DND-41 (cell line): ENCODE data around the gene SULT1E1.

Source experiments
- ATAC-seq: fragments of 200-7000 bp; cut with Tn5 transposase; 3 replicates; pipeline ENCODE4 v1.9.1; 2021; ENCODE audit warnings: low read depth; ENCODE audit not compliant: insufficient read depth
- DNase-seq: peaks from one replicate; pipeline ENCODE4 v3.0.0-alpha.2; 2020
- H2AFZ ChIP-seq: 2 replicates; pipeline ENCODE4 v1.6.0; 2012; ENCODE audit warnings: low read depth, low read length
- H3K27ac ChIP-seq: 2 replicates; pipeline ENCODE4 v1.5.1; 2012; ENCODE audit warnings: low read length, inconsistent platforms
- H3K27me3 ChIP-seq: fragments of 200-600 bp; sonication (generic); 2 replicates; pipeline ENCODE4 v1.6.0; 2012; ENCODE audit warnings: low read length, mild to moderate bottlenecking, inconsistent platforms; ENCODE audit not compliant: insufficient read depth, poor library complexity
- H3K36me3 ChIP-seq: 2 replicates; pipeline ENCODE4 v1.5.1; 2012; ENCODE audit warnings: low read length, inconsistent platforms; ENCODE audit not compliant: insufficient read depth
- H3K4me1 ChIP-seq: 2 replicates; pipeline ENCODE4 v1.5.1; 2012; ENCODE audit warnings: mild to moderate bottlenecking, low read length; ENCODE audit not compliant: insufficient read depth
- H3K4me2 ChIP-seq: 2 replicates; pipeline ENCODE4 v1.6.0; 2012; ENCODE audit warnings: mild to moderate bottlenecking, moderate library complexity, low read length, inconsistent platforms; ENCODE audit not compliant: insufficient read depth
- H3K4me3 ChIP-seq, 2 experiments: fragments of 200-600 bp in 1 of 2; shearing (Covaris generic) in 1 of 2; 2 replicates each; pipeline ENCODE4 v1.5.1; 2012 to 2016; ENCODE audit warnings: inconsistent platforms in 2 of 2, low read length in 2 of 2, mild to moderate bottlenecking in 2 of 2, low read depth in 1 of 2, moderate library complexity in 1 of 2
- H3K79me2 ChIP-seq: 2 replicates; pipeline ENCODE4 v1.6.0; 2012; ENCODE audit warnings: low read length, inconsistent platforms; ENCODE audit not compliant: insufficient read depth
- H3K9ac ChIP-seq: 2 replicates; pipeline ENCODE4 v1.6.0; 2012; ENCODE audit warnings: low read depth, mild to moderate bottlenecking, inconsistent platforms, low read length, moderate library complexity
- H3K9me3 ChIP-seq: 2 replicates; pipeline ENCODE4 v1.5.1; 2012; ENCODE audit warnings: low read length, moderate library complexity, mild to moderate bottlenecking, inconsistent platforms; ENCODE audit not compliant: insufficient read depth, severe bottlenecking
- H4K20me1 ChIP-seq: 2 replicates; pipeline ENCODE4 v1.6.0; 2012; ENCODE audit warnings: low read length; ENCODE audit not compliant: insufficient read depth
- CTCF ChIP-seq: IDR thresholded peaks from 2 replicates; pipeline ENCODE4 v1.5.1; 2012; ENCODE audit warnings: borderline replicate concordance, low read length, moderate library complexity, mild to moderate bottlenecking; ENCODE audit not compliant: poor library complexity, severe bottlenecking; ENCODE audit errors: extremely low read depth
- EZH2 ChIP-seq: IDR thresholded peaks from 3 replicates; pipeline ENCODE4 v1.6.1; 2012; ENCODE audit warnings: borderline replicate concordance, low read depth, mild to moderate bottlenecking, moderate library complexity, low read length, inconsistent platforms; ENCODE audit not compliant: severe bottlenecking

SULT1E1 gene

GRCh38 chr4:69896530-69897116 is 36.7 kb upstream of the SULT1E1 start:
- H3K4me2 ChIP-seq = no peak overlapping the region
- no peak overlapping the region for H3K4me3 ChIP-seq
- H3K9ac ChIP-seq = no peak overlapping the region
- no peaks in the 10 kb centered on the region for H3K36me3 ChIP-seq
- ATAC-seq (no peak), DNase-seq (no peak)
- no peak overlapping the region for H2AFZ ChIP-seq
- no peaks in the 10 kb centered on the region for H3K79me2 ChIP-seq
- TF ChIP-seq EZH2 = no peak
- TF ChIP-seq CTCF = peak; percentile 11
- H3K27me3 ChIP-seq = no peaks in the 10 kb centered on the region
- no peaks in the 10 kb centered on the region for H3K9me3 ChIP-seq
- H3K4me1 ChIP-seq = no peaks in the 10 kb centered on the region
- no peak overlapping the region for H3K27ac ChIP-seq
- H4K20me1 ChIP-seq = no peaks in the 10 kb centered on the region

DNA sequence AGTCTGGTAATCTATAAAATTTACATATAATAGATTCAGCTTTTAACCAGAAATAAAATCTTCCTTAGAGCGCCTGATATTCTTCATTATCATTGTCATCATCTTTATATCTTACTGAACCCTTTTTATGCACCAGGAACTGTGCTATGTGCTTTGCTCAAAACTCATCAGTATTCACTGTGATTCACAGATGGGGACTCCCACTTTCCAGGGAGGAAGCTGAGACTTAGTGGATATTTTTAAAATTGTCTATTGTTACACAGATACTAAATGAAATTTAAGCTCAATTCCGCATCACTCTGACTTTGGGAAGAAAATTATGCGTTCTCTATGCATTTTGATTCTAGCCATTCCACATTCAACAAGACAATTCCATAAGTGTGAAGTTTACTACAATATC is 34.8 kb upstream of the SULT1E1 start:
- no peak for DNase-seq
- no peak overlapping the region for H2AFZ ChIP-seq

GRCh38 chr4:69894186-69894585 is 34.2 kb upstream of the SULT1E1 start:
- Histone ChIP-seq H3K4me3 (no peak overlapping the region), H3K9me3 (no peaks in the 10 kb centered on the region), H3K9ac (no peak overlapping the region), H3K4me2 (no peak overlapping the region), H2AFZ (no peak overlapping the region), H3K36me3 (no peaks in the 10 kb centered on the region), H3K27me3 (no peaks in the 10 kb centered on the region), H3K79me2 (no peaks in the 10 kb centered on the region), H4K20me1 (no peaks in the 10 kb centered on the region), H3K4me1 (no peaks in the 10 kb centered on the region), H3K27ac (no peak overlapping the region)
- ATAC-seq = no peak
- DNase-seq = no peak
- no peak for TF ChIP-seq EZH2
- TF ChIP-seq CTCF = no peak

More for the DNA sequence above, 34.8 kb upstream of the SULT1E1 start:
- no peak overlapping the region for H3K4me3 ChIP-seq
- ATAC-seq = no peak
- H3K4me2 ChIP-seq = no peak overlapping the region
- H3K9me3 ChIP-seq = no peaks in the 10 kb centered on the region
- H3K9ac ChIP-seq = no peak overlapping the region
- no peaks in the 10 kb centered on the region for H3K27me3 ChIP-seq
- no peak overlapping the region for H3K27ac ChIP-seq
- no peaks in the 10 kb centered on the region for H3K4me1 ChIP-seq
- TF ChIP-seq EZH2 = no peak
- no peak for TF ChIP-seq CTCF
- H4K20me1 ChIP-seq = no peaks in the 10 kb centered on the region
- no peaks in the 10 kb centered on the region for H3K36me3 ChIP-seq
- H3K79me2 ChIP-seq = no peaks in the 10 kb centered on the region

DNA sequence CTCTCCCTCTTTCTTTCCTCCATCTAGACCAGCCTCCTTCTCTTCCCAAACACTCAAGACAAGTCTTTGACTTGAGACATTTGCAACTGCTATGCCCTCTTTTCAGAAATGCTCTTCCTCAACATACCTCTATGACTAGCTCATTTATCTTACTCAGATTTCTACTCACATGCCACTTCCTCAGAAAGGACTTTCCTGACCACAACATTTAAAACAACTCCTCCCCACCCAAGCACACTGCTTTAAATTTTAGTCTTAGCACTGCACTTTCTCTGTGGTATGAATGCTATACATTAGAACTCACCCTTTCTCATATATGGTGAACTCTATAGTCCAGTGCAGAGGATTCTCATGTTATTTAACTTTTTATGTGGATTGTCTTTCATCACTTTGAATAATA is 28.4 kb upstream of the SULT1E1 start:
- no peak for TF ChIP-seq EZH2
- no peak for TF ChIP-seq CTCF
- H2AFZ ChIP-seq = no peak overlapping the region
- DNase-seq = no peak
- no peak overlapping the region for H3K9ac ChIP-seq
- H3K36me3 ChIP-seq = no peaks in the 10 kb centered on the region
- no peaks in the 10 kb centered on the region for H3K4me1 ChIP-seq
- ATAC-seq = no peak
- H3K4me2 ChIP-seq = no peak overlapping the region
- H3K27me3 ChIP-seq = no peaks in the 10 kb centered on the region
- H3K4me3 ChIP-seq = no peak overlapping the region
- no peaks in the 10 kb centered on the region for H4K20me1 ChIP-seq
- H3K9me3 ChIP-seq = no peaks in the 10 kb centered on the region
- no peak overlapping the region for H3K27ac ChIP-seq
- H3K79me2 ChIP-seq = no peaks in the 10 kb centered on the region
